SU-DHL-6 (cell line): Measurements from ENCODE around the gene STX16.

Source experiments
- H2AFZ ChIP-seq: fragments of 200-600 bp; sonication (generic); 2 replicates; pipeline ENCODE4 v1.6.1; 2014; ENCODE audit warnings: low read depth, mild to moderate bottlenecking, moderate library complexity, mixed read lengths, antibody characterized with exemption, low read length; ENCODE audit not compliant: severe bottlenecking
- H3F3A ChIP-seq: fragments of 200-600 bp; shearing (Covaris generic); 2 replicates; pipeline ENCODE4 v1.6.0; 2016; ENCODE audit warnings: antibody characterized with exemption, mild to moderate bottlenecking; ENCODE audit not compliant: insufficient read depth
- H3K27ac ChIP-seq: fragments of 200-600 bp; sonication (generic); 2 replicates; pipeline ENCODE4 v1.5.1; 2016; ENCODE audit warnings: low read depth, mild to moderate bottlenecking, low read length, moderate library complexity, mixed read lengths
- H3K27me3 ChIP-seq: fragments of 200-600 bp; sonication (generic), shearing (Covaris generic); 2 replicates; pipeline ENCODE4 v1.6.0; 2014; ENCODE audit warnings: mild to moderate bottlenecking, low read length
- H3K36me3 ChIP-seq: fragments of 200-600 bp; sonication (generic); 2 replicates; pipeline ENCODE4 v1.6.1; 2014; ENCODE audit warnings: mild to moderate bottlenecking, low read length, mixed read lengths
- H3K4me2 ChIP-seq: fragments of 300-600, 200-600 bp; shearing (Covaris generic), sonication (generic); 2 replicates; pipeline ENCODE4 v1.6.0; 2014; ENCODE audit warnings: low read length, low read depth, mild to moderate bottlenecking; ENCODE audit not compliant: poor library complexity, severe bottlenecking
- H3K4me3 ChIP-seq: fragments of 200-600 bp; sonication (generic); 2 replicates; pipeline ENCODE4 v1.5.1; 2014; ENCODE audit warnings: antibody characterized with exemption, low read length, mild to moderate bottlenecking, mixed read lengths; ENCODE audit not compliant: insufficient read depth, poor library complexity, severe bottlenecking
- H3K79me2 ChIP-seq: fragments of 200-600 bp; sonication (generic); 2 replicates; pipeline ENCODE4 v1.6.1; 2014; ENCODE audit warnings: mild to moderate bottlenecking, low read length, moderate library complexity; ENCODE audit not compliant: insufficient read depth
- H3K9ac ChIP-seq: fragments of 200-600 bp; sonication (generic); 2 replicates; pipeline ENCODE4 v1.7.0; 2014; ENCODE audit warnings: mild to moderate bottlenecking, low read length
- H3K9me2 ChIP-seq: fragments of 200-600 bp; sonication (generic); replicated peaks from 2 replicates; pipeline ENCODE4 v1.6.1; 2014; ENCODE audit warnings: low read length; ENCODE audit not compliant: insufficient read depth
- H3K9me3 ChIP-seq: fragments of 200-600 bp; sonication (generic); 2 replicates; pipeline ENCODE4 v1.6.1; 2014; ENCODE audit warnings: low read length, mixed read lengths; ENCODE audit not compliant: insufficient read depth
- H4K20me1 ChIP-seq: fragments of 200-600 bp; sonication (generic); 2 replicates; pipeline ENCODE4 v1.6.1; 2014; ENCODE audit warnings: low read depth, mild to moderate bottlenecking, antibody characterized with exemption, low read length, moderate library complexity, mixed read lengths
- EZH2phosphoT487 ChIP-seq: fragments of 200-600 bp; sonication (generic), shearing (Covaris generic); conservative IDR thresholded peaks from 2 replicates; pipeline ENCODE4 v1.6.1; 2018; ENCODE audit warnings: mild to moderate bottlenecking, antibody characterized with exemption, low read length, moderate library complexity, mixed read lengths
- TF ChIP-seq, protein P1 (sequence below): fragments of 200-600 bp; sonication (generic); IDR thresholded peaks from one replicate; pipeline ENCODE4 v1.5.1; 2017; ENCODE audit warnings: antibody characterized with exemption, mild to moderate bottlenecking, low read length, moderate library complexity; ENCODE audit not compliant: insufficient read depth, poor library complexity, severe bottlenecking

STX16 gene

DNA sequence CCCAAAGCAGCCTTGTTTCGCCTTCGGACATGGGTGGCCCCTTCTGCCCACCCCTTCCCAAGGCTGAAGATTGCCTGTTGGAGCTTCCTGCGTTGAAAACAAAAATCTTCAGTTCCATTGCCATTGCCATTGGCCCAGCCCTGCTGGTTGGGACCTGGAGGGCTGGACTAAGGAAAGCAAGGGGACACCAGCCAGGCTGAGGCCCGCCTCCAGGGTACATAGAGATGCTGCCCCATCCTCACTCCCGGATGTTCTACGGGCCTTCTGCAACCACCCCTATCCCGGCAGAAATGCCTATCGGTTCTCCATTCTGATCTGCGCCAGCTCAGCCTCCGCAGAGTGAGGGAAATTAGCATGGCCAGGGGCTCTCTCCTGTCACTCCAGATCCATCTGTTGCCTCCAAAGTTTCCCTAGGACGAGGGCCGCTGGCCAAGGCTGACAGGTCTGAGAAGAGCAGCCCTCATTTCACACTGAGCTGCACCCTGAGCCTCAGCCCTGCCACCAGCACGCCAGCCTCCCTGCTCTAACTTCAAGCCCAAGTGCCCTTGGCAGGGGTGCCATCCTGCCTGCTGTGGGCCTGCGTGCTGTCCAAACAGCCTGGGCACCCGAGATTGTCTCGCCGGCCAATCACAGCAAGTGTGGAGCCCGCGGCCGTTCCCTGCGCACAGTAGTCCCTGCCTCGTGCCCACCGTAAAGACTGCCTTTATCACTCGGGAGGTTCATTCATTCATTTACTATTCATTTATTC is 13.4 kb upstream of the STX16 start:
- no peaks in the 10 kb centered on the region for H4K20me1 ChIP-seq
- H3K36me3 ChIP-seq = no peaks in the 10 kb centered on the region
- no peaks in the 10 kb centered on the region for H3K27me3 ChIP-seq
- no peaks in the 10 kb centered on the region for H3F3A ChIP-seq
- no peak overlapping the region for H3K9ac ChIP-seq
- H3K4me2 ChIP-seq = no peak overlapping the region
- no peak overlapping the region for H3K27ac ChIP-seq
- no peaks in the 10 kb centered on the region for H3K9me3 ChIP-seq
- H3K4me3 ChIP-seq = no peak overlapping the region
- H3K79me2 ChIP-seq = no peaks in the 10 kb centered on the region
- TF ChIP-seq, protein P1, sequence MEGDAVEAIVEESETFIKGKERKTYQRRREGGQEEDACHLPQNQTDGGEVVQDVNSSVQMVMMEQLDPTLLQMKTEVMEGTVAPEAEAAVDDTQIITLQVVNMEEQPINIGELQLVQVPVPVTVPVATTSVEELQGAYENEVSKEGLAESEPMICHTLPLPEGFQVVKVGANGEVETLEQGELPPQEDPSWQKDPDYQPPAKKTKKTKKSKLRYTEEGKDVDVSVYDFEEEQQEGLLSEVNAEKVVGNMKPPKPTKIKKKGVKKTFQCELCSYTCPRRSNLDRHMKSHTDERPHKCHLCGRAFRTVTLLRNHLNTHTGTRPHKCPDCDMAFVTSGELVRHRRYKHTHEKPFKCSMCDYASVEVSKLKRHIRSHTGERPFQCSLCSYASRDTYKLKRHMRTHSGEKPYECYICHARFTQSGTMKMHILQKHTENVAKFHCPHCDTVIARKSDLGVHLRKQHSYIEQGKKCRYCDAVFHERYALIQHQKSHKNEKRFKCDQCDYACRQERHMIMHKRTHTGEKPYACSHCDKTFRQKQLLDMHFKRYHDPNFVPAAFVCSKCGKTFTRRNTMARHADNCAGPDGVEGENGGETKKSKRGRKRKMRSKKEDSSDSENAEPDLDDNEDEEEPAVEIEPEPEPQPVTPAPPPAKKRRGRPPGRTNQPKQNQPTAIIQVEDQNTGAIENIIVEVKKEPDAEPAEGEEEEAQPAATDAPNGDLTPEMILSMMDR = no peak
- no peak for TF ChIP-seq EZH2phosphoT487
- H2AFZ ChIP-seq = no peak overlapping the region
- H3K9me2 ChIP-seq = no peaks in the 10 kb centered on the region

DNA sequence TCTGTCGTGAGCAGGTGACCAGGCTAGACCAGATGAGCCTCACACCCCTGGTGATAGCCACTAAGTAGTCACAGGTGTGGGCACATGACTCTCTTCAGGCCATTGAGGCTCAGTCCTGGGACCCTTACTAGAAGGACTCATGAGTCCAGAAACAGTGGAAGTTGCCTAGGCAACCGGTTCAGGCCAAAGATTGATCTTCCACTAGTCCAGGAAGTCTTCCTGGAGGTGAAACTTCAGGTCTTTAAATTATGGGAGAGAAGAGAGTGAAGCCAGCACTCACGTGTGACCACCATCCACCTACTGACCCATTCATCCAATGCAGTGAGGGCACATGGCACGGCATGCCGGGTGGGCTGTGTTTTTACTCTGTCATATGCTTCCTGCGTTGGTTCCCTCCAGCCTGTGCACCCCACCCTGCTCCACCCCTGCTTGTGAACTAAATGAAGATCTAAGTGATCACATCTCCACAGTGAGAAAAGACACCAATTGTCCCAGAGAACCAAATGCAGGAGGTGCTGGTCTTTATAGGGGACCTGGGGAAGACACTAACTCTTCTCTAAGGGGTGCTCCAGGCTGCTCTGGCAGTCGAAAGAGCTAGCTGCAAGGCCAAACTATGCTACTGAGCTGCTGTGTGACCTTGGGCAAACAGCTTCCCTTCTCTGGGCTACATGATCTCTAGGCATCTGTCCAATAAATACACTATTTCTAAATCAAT is 12.5 kb upstream of the STX16 start:
- no peaks in the 10 kb centered on the region for H3K36me3 ChIP-seq
- no peaks in the 10 kb centered on the region for H3F3A ChIP-seq
- no peaks in the 10 kb centered on the region for H3K9me2 ChIP-seq
- TF ChIP-seq, protein P1 = no peak
- no peak for TF ChIP-seq EZH2phosphoT487
- H3K27ac ChIP-seq = no peak overlapping the region
- no peak overlapping the region for H3K4me3 ChIP-seq
- H2AFZ ChIP-seq = no peak overlapping the region
- H4K20me1 ChIP-seq = no peaks in the 10 kb centered on the region
- H3K9ac ChIP-seq = no peak overlapping the region
- H3K4me2 ChIP-seq = no peak overlapping the region
- no peaks in the 10 kb centered on the region for H3K79me2 ChIP-seq
- H3K9me3 ChIP-seq = no peaks in the 10 kb centered on the region
- no peaks in the 10 kb centered on the region for H3K27me3 ChIP-seq

DNA sequence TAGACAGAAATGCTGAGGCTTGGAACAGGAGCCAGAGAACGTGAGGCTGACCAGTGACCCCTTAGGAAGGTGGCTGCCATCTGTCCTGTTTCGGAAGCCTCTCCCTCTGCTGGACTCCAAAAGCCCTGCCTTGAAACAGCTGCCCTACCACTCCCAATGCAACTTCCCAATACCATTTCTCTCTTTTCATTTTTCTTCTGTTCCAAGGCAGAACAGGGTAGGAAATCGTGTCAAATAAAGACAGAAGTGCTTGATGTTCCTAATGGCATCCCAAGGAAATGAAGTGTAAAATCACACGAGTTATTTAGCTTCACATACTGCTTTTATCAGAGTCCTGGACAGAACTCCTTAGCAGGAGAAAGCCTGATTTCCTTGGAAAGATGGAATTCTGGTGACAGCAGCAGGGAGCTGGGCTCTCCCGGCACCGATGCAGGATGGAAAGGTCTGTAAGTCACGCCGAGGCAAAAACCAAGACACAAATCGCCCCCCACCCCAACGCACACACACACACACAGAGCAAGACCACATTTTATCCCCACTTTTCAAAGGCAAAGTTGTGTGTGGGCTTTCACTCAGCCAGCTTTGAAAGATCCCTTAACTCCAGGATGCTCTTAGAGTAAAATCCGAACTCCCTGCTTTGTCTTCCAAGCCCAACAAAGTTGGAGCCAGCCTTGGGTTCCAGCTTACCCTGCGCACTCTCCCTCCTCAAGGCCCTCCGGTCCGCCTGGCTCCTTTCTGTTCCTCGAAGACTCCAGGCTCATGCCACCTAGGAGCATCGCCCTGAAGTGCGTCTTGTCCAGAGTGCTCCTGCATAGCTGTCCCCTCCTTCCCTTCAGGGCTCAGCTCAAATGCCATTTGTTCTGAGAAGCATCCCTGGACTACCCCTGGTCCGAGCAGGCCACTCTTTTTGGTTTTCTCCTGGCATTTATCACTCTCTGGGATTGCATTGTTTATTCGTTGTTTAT is 11.6 kb upstream of the STX16 start:
- Histone ChIP-seq H3K4me3 (no peak overlapping the region), H3K9ac (no peak overlapping the region), H3K9me3 (no peaks in the 10 kb centered on the region), H3K9me2 (no peaks in the 10 kb centered on the region), H3K27ac (no peak overlapping the region), H3K79me2 (no peaks in the 10 kb centered on the region), H3K27me3 (no peaks in the 10 kb centered on the region), H3K36me3 (no peaks in the 10 kb centered on the region), H3F3A (no peaks in the 10 kb centered on the region), H3K4me2 (no peak overlapping the region), H2AFZ (no peak overlapping the region), H4K20me1 (no peaks in the 10 kb centered on the region)
- no peak for TF ChIP-seq EZH2phosphoT487
- TF ChIP-seq, protein P1 = no peak
